GM18870 (cell line): ENCODE data around the gene WBP1L.
"Not testable (repeated sequence)": the region's sequence is repeated elsewhere in the genome, so short reads cannot be mapped to it uniquely, and the experiment has no call there.

Experiments
- ATAC-seq: cut with Tn5 transposase; IDR thresholded peaks from one replicate; pipeline ENCODE4 v1.9.1; 2021; ENCODE audit warnings: moderate library complexity; ENCODE audit not compliant: unreplicated experiment

WBP1L gene

DNA sequence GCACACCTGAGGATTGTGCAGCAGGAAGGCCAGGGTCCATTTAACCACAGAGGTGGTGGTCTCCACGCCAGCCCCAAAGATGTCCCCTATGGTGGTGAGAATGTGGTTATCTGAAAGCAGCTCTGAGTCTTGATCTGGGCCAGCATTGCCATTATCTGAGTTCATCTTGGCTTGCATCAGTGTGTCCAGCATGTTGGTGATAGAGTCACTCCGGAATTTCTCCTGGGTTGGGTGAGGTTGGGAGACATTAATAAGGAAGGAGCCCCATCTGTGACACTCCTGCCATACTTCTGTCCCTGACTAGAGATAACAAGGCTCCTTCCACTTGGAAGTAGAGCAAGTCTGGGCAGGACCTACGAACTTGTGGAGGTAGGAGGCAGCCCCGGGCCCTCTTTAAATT is 89.2 kb downstream of the WBP1L start:
- ATAC-seq: no peak

DNA sequence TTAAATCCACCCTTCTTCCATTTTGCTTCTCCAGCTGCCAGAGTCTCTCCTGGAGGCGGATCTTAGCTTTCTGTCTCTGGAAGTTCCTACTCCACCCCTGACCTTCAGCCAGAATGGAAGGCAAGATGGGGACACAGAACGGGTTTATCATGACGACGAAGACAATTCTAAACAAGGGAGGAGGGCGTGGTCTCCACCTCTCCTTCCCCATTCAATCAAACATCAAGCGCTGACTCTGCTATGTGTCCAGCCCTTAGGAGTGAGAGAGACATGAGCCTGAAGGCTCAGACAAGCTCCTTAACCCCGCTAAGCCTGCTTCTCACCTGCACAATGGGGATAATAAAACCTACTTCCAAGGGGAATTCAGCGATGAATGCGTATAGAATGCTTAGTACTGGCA is 90.4 kb downstream of the WBP1L start:
- no peak for ATAC-seq

- no peak for ATAC-seq
Measured at GRCh38 chr10:102835007-102835482, 91.3 kb downstream of the WBP1L start.

- no peak for ATAC-seq
Measured at GRCh38 chr10:102837230-102837721, 93.5 kb downstream of the WBP1L start, which contains the start of gene CYP17A1. Gene CYP17A1 (minus strand): TSS chr10:102837413. CDS start chr10:102837361, 52 bp downstream.

DNA sequence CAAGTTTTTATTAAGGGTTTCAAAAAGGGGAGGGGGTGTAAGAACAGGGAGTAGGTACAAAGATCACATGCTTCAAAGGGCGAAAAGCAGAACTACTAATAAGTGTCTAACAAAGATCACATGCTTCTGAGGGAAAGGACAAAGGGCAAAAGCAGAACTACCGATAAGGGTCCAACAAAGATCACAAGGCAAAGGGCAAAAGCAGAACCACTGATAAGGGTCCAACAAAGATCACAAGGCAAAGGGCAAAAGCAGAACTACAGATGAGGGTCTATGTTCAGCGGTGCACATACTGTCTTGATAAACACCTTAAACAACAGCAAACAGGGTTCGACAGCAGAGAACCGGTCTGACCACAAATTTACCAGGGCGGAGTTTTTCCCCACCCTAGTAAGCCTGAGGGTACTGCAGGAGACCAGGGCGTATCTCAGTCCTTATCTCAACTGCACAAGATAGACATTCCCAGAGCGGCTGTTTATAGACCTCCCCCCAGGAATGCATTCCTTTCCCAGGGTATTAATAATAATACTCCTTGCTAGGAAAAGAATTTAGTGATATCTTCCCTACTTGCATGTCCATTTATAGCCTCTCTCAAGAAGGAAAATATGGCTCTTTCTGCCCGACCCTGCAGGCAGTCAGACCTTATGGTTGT is 94.7 kb downstream of the WBP1L start:
- ATAC-seq: not testable (repeated sequence)

DNA sequence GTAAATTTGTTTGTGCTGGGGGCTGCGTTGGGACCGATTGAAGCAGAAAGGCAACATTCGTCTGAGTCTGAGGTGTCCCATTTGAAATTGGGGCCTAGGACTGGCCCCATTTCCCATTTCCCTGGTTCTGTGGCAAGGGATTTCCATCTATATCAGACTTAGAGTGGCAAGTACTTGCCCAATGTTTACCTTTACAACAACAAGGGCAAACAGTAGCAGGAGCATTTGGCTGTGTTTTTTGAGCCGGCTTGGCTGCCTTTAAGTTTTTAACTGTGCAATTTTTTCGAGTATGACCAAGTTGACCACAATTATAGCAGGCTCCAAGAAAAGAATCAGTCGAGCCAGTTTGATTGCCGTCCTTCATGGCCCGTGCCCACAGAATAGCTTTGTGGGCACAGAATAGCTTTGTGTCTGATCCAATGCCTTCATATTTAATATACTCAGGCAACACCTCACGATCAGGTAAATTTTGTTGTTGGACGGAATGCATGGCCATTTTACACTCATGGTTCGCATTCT is 98.1 kb downstream of the WBP1L start:
- ATAC-seq: no peak

GRCh38 chr10:102843139-102843538 is 99.4 kb downstream of the WBP1L start:
- not testable (repeated sequence) for ATAC-seq

GRCh38 chr10:102844190-102844776 is 100.5 kb downstream of the WBP1L start:
- ATAC-seq: not testable (repeated sequence)

- no peak for ATAC-seq
Measured at GRCh38 chr10:102845352-102845902, 101.7 kb downstream of the WBP1L start.

GRCh38 chr10:102850025-102850518 is 106.3 kb downstream of the WBP1L start:
- ATAC-seq: no peak

GRCh38 chr10:102853237-102853636 is 109.5 kb downstream of the WBP1L start:
- not testable (repeated sequence) for ATAC-seq

DNA sequence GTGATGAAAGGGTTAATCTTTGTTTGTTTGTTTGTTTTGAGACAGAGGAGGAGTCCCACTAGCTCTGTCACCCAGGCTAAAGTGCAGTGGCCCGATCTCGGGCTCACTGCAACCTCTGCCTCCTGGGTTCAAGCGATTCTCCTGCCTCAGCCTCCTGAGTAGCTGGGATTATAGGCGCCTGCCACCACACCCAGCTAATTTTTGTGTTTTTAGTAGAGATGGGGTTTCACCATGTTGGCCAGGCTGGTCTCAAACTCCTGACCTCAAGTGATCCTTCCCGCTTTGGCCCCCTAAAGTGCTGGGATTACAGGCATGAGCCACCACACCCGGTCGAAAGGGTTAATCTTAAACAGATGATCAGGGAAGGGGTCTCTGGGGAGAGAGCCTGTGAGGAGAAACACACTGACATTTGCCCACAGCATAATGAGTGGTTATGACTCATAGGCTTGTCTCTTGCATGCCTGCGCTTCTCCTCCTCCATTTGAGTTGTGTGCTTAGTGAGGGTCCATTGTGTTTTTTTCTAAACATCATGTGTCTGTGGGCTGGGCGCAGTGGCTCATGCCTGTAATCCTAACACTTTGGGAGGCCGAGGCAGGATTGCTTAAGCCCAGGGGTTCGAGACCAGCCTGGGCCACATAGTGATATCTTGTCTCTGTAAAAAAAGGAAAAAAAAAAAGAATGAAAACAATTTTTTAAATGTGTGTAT is 112.1 kb downstream of the WBP1L start:
- ATAC-seq: not testable (repeated sequence)

GRCh38 chr10:102856758-102857424 is 113.1 kb downstream of the WBP1L start:
- ATAC-seq: no peak

- no peak for ATAC-seq
Measured at GRCh38 chr10:102859911-102860310, 116.2 kb downstream of the WBP1L start.

DNA sequence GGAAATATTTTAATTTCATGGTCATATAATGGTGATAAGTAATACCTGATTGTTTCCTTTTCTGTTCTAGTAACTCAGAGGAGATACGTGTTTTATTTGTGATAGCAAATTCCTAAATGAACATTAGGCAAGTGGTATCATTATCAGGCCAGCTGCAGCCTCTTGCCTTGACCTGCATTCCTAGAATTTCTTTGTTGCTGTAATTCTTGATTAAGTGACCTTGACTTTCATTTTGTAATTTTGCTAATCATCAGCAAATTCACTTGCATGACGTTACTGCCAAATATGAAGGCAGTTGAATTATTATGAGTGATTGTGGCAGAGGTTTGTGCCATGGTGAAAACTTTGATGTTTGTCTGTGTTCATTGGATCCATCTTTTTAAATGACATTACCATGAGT is 119.9 kb downstream of the WBP1L start:
- ATAC-seq: no peak

GRCh38 chr10:102865620-102866019 is 121.9 kb downstream of the WBP1L start:
- ATAC-seq: no peak
